CD14-positive monocyte (primary cell): ENCODE results near the gene PITPNC1. TPM values are rescaled to one million over a fixed set of nuclear protein-coding genes. Genes with fewer than 3 reads are reported as not detected.
"Not testable (repeated sequence)": the region's sequence is repeated elsewhere in the genome, so short reads cannot be mapped to it uniquely, and the experiment has no call there.

Experiments
- DNase-seq, 3 donors: peaks; one replicate each; pipeline ENCODE4 v3.0.0-alpha.2; 2011 to 2022
- H2AFZ ChIP-seq: 2 replicates; pipeline ENCODE4 v1.6.0; 2012; ENCODE audit warnings: mild to moderate bottlenecking, low read depth, low read length, inconsistent platforms; ENCODE audit not compliant: insufficient read depth, poor library complexity, severe bottlenecking
- H3K27ac ChIP-seq, 2 donors: 1 replicate in 1 of 2; 2 replicates in 1 of 2; pipeline ENCODE4 v1.5.1; 2012 to 2013; ENCODE audit warnings: low read length in 2 of 2, control low read depth in 1 of 2, inconsistent platforms in 1 of 2, low read depth in 1 of 2, mild to moderate bottlenecking in 1 of 2
- H3K27me3 ChIP-seq, 2 donors: one replicate each; pipeline versions ENCODE4 v1.6.0 to v1.6.1; 2011 to 2013; ENCODE audit warnings: low read length in 2 of 2; ENCODE audit not compliant: control insufficient read depth in 2 of 2, insufficient read depth in 2 of 2
- H3K36me3 ChIP-seq, 2 donors: replicated peaks in 1 of 2; 1 replicate in 1 of 2; 2 replicates in 1 of 2; pipeline versions ENCODE4 v1.5.1 to v1.6.1; 2012 to 2013; ENCODE audit warnings: low read length in 2 of 2, control low read depth in 1 of 2, inconsistent platforms in 1 of 2, mild to moderate bottlenecking in 1 of 2; ENCODE audit not compliant: insufficient read depth in 2 of 2, control insufficient read depth in 1 of 2
- H3K4me1 ChIP-seq, 2 donors: 1 replicate in 1 of 2; 2 replicates in 1 of 2; pipeline versions ENCODE4 v1.5.1 to v1.6.1; 2012 to 2013; ENCODE audit warnings: low read length in 2 of 2, control low read depth in 1 of 2, inconsistent platforms in 1 of 2, mild to moderate bottlenecking in 1 of 2, moderate library complexity in 1 of 2; ENCODE audit not compliant: insufficient read depth in 2 of 2, control insufficient read depth in 1 of 2
- H3K4me2 ChIP-seq: replicated peaks from 2 replicates; pipeline ENCODE3; 2012; ENCODE audit warnings: low read length, moderate library complexity, mild to moderate bottlenecking; ENCODE audit not compliant: poor library complexity, severe bottlenecking; ENCODE audit errors: extremely low read depth
- H3K4me3 ChIP-seq, 3 experiments: fragments of 200-600 bp in 1 of 3; sonication (generic) in 1 of 3; replicated peaks in 1 of 3; 1 replicate in 2 of 3; 2 replicates in 1 of 3; pipeline ENCODE4 v1.5.1; 2011 to 2013; ENCODE audit warnings: low read length in 3 of 3, mild to moderate bottlenecking in 3 of 3, control low read depth in 2 of 3, low read depth in 2 of 3, inconsistent platforms in 1 of 3, moderate library complexity in 1 of 3
- H3K79me2 ChIP-seq: 2 replicates; pipeline ENCODE4 v1.6.0; 2012; ENCODE audit warnings: mild to moderate bottlenecking, control low read depth, inconsistent platforms, low read length, moderate library complexity; ENCODE audit not compliant: insufficient read depth
- H3K9ac ChIP-seq: 2 replicates; pipeline ENCODE4 v1.6.0; 2017; ENCODE audit warnings: low read length, mild to moderate bottlenecking; ENCODE audit not compliant: insufficient read depth, poor library complexity, severe bottlenecking
- H3K9me3 ChIP-seq, 2 donors: replicated peaks in 1 of 2; 1 replicate in 1 of 2; 2 replicates in 1 of 2; pipeline versions ENCODE4 v1.5.1 to v1.6.1; 2012 to 2013; ENCODE audit warnings: low read length in 2 of 2, control low read depth in 1 of 2; ENCODE audit not compliant: control insufficient read depth in 1 of 2, insufficient read depth in 1 of 2
- H4K20me1 ChIP-seq: 2 replicates; pipeline ENCODE4 v1.6.0; 2012; ENCODE audit warnings: mild to moderate bottlenecking, low read length, control low read depth, moderate library complexity; ENCODE audit not compliant: insufficient read depth
- H3K27ac Mint-ChIP-seq, 7 donors: one replicate each; pipeline ENCODE4 v1.8.0; 2020; ENCODE audit warnings: mild to moderate bottlenecking in 7 of 7, mixed read lengths in 7 of 7, moderate library complexity in 6 of 7, inconsistent platforms in 2 of 7
- H3K27me3 Mint-ChIP-seq, 3 donors: one replicate each; pipeline ENCODE4 v1.8.0; 2021 to 2022; ENCODE audit warnings: low read depth in 3 of 3, mild to moderate bottlenecking in 3 of 3, mixed read lengths in 3 of 3, moderate library complexity in 3 of 3, inconsistent platforms in 1 of 3
- H3K36me3 Mint-ChIP-seq, 2 donors: one replicate each; pipeline ENCODE4 v1.8.0; 2020; ENCODE audit warnings: mixed read lengths in 2 of 2, inconsistent platforms in 1 of 2, mild to moderate bottlenecking in 1 of 2
- H3K4me1 Mint-ChIP-seq: one replicate; pipeline ENCODE4 v1.8.0; 2020; ENCODE audit warnings: mild to moderate bottlenecking, mixed read lengths
- H3K4me3 Mint-ChIP-seq, 2 donors: one replicate each; pipeline ENCODE4 v1.8.0; 2020; ENCODE audit warnings: mild to moderate bottlenecking in 2 of 2, mixed read lengths in 2 of 2, moderate library complexity in 1 of 2
- H3K9me3 Mint-ChIP-seq, 7 donors: one replicate each; pipeline ENCODE4 v1.8.0; 2020 to 2022; ENCODE audit warnings: mixed read lengths in 7 of 7, mild to moderate bottlenecking in 6 of 7, moderate library complexity in 6 of 7, inconsistent platforms in 2 of 7
- CTCF ChIP-seq: fragments of 200-600 bp; IDR thresholded peaks from one replicate; pipeline ENCODE4 v1.8.0; 2022; ENCODE audit warnings: antibody characterized with exemption, mild to moderate bottlenecking
- WGBS: methylation state at CpG from one replicate; pipeline ENCODE4 v1.1.5; 2013; ENCODE audit warnings: missing lambda C conversion rate; ENCODE audit not compliant: insufficient coverage; 5-methylcytosine and 5-hydroxymethylcytosine counted together
- intact Hi-C, 2 donors: fragments of 100-400 bp; cut with micrococcal nuclease; formaldehyde crosslinking; loops; one replicate each; pipeline versions ENCODE4 v1.15.0 to v1.15.1; 2023
- polyA plus RNA-seq, 3 donors: library from polyadenylated mRNA; depleted of rRNA in 1 of 3; unstranded in 2 of 3; stranded (reverse) in 1 of 3; fragments of 300-500 nt in 2 of 3; fragments of >200 nt in 1 of 3; fragmentation: Illumina TruSeq in 2 of 3; gene quantifications; 1 replicate in 2 of 3; 2 replicates in 1 of 3; pipeline ENCODE4 v1.2.3, GENCODE V29; 2012 to 2021

The PITPNC1 gene
- polyA plus RNA-seq, 3 donors = 18.5 to 31.0 (median 21.7) TPM

GRCh38 chr17:67725807-67726206, 348.7 kb downstream of the PITPNC1 start:
- Histone ChIP-seq H3K4me3 (no peak overlapping the region), H3K4me1 (no peaks in the 10 kb centered on the region), H2AFZ (no peak overlapping the region), H4K20me1 (no peaks in the 10 kb centered on the region), H3K27me3 (no peaks in the 10 kb centered on the region), H3K36me3 (peaks cover 83 to 98% of the 10 kb centered on the region in 2 donors), H3K9ac (no peak overlapping the region), H3K4me2 (no peak overlapping the region), H3K79me2 (peaks cover 10% of the 10 kb centered on the region), H3K27ac (no peak overlapping the region), H3K9me3 (peaks cover 0 to 12% of the 10 kb centered on the region in 2 donors)
- no peak for TF ChIP-seq CTCF
- intact Hi-C loops = no loop called here
- Mint-ChIP-seq H3K4me1 (no peaks in the 10 kb centered on the region), H3K27ac (peak overlapping the region in 2 of 7 donors; percentile 15 to 63), H3K36me3 (peaks cover 80 to 99% of the 10 kb centered on the region in 2 donors), H3K9me3 (peaks cover 2 to 12% (median 10%) of the 10 kb centered on the region in 7 donors), H3K4me3 (no peak overlapping the region), H3K27me3 (no peaks in the 10 kb centered on the region)
- DNase-seq = no peak
- WGBS = 100% methylated on average over 1 of the region's 4 CpGs

- 96% methylated on average over 5 of the region's 15 CpGs for WGBS
- H3K9me3 ChIP-seq = peaks cover 6 to 18% of the 10 kb centered on the region in 2 donors
- H3K4me1 ChIP-seq, H3K9ac ChIP-seq, H3K27me3 Mint-ChIP-seq, H3K4me1 Mint-ChIP-seq, H3K27me3 ChIP-seq, H3K27ac ChIP-seq, H3K4me3 ChIP-seq, H3K4me3 Mint-ChIP-seq, H4K20me1 ChIP-seq, intact Hi-C loops, DNase-seq, H2AFZ ChIP-seq, H3K4me2 ChIP-seq: not testable (repeated sequence)
- peaks cover 2 to 18% (median 11%) of the 10 kb centered on the region in 7 donors for H3K9me3 Mint-ChIP-seq
- peak overlapping the region in 1 of 7 donors; percentile 23 for H3K27ac Mint-ChIP-seq
- peaks cover 16% of the 10 kb centered on the region for H3K79me2 ChIP-seq
- peaks cover 79 to 98% of the 10 kb centered on the region in 2 donors for H3K36me3 ChIP-seq
- peaks cover 76 to 96% of the 10 kb centered on the region in 2 donors for H3K36me3 Mint-ChIP-seq
These were observed 350.3 kb downstream of the PITPNC1 start for GRCh38 chr17:67727152-67728039.
